HCT116 (cell line): Measurements from ENCODE around the gene NCKAP5. TPM values are rescaled to one million over a fixed set of nuclear protein-coding genes. Genes with fewer than 3 reads are reported as not detected.

Source experiments
- ATAC-seq: fragments of 200-7000 bp; cut with Tn5 transposase; 2 replicates; pipeline ENCODE4 v1.9.1; 2020; ENCODE audit warnings: mild to moderate bottlenecking, moderate library complexity
- BruUV-seq: library from RNA; stranded (reverse); fragments of 400-500 nt; replicated peaks from 2 replicates; lab custom pipeline; 2021; lab: Mats Ljungman, UMichigan
- CTCF ChIA-PET: fragments of 300-600 bp; sonication (Branson Sonifier 250); formaldehyde crosslinking; loops from one replicate; lab custom pipeline; 2021; ENCODE audit warnings: antibody characterized with exemption; lab: Charles Lee
- POLR2A ChIA-PET: fragments of 300-600, 350-600 bp; sonication (Branson Sonifier 250); formaldehyde crosslinking; loops from one replicate; lab custom pipeline; 2021; ENCODE audit warnings: antibody characterized with exemption; lab: Charles Lee
- RAD21 ChIA-PET, 2 experiments: fragments of 300-600 bp; sonication (Branson Sonifier 250); formaldehyde crosslinking; loops; one replicate each; lab custom pipeline; 2023; ENCODE audit warnings: low total read pairs in 2 of 2; ENCODE audit not compliant: uncharacterized antibody in 2 of 2, unreplicated experiment in 2 of 2, low non-redundant PET in 1 of 2; lab: Charles Lee
- DNase-seq: peaks from one replicate; pipeline ENCODE4 v3.0.0-alpha.2; 2010; ENCODE audit warnings: low read depth, low spot score
- H2AFZ ChIP-seq: fragments of 200-600 bp; shearing (Covaris generic), sonication (generic); 2 replicates; pipeline ENCODE4 v1.6.1; 2017; ENCODE audit warnings: low read depth, mixed run types, mixed read lengths, antibody characterized with exemption, low read length; ENCODE audit not compliant: poor library complexity, severe bottlenecking
- H3K27ac ChIP-seq: 2 replicates; pipeline ENCODE4 v1.5.1; 2012; ENCODE audit warnings: low read depth, low read length
- H3K27me3 ChIP-seq: fragments of 200-600 bp; sonication (generic); 2 replicates; pipeline ENCODE4 v1.6.1; 2016; ENCODE audit warnings: mixed run types, low read length, mixed read lengths; ENCODE audit not compliant: insufficient read depth
- H3K36me3 ChIP-seq, 2 experiments: fragments of 200-500 bp in 1 of 2; fragments of 200-600 bp in 1 of 2; sonication (Bioruptor generic) in 1 of 2; sonication (generic) in 1 of 2; 2 replicates each; pipeline versions ENCODE4 v1.5.1 to v1.6.1; 2014 to 2016; ENCODE audit warnings: low read length in 2 of 2, inconsistent platforms in 1 of 2, mixed read lengths in 1 of 2, mixed run types in 1 of 2; ENCODE audit not compliant: insufficient read depth in 2 of 2, control insufficient read depth in 1 of 2
- H3K4me1 ChIP-seq, 2 experiments: fragments of 200-600 bp in 1 of 2; sonication (generic) in 1 of 2; 2 replicates each; pipeline versions ENCODE4 v1.5.1 to v1.6.1; 2012 to 2017; ENCODE audit warnings: low read length in 2 of 2, inconsistent platforms in 1 of 2, mild to moderate bottlenecking in 1 of 2, mixed read lengths in 1 of 2, mixed run types in 1 of 2, moderate library complexity in 1 of 2; ENCODE audit not compliant: insufficient read depth in 2 of 2, control insufficient read depth in 1 of 2
- H3K4me2 ChIP-seq: fragments of 200-600 bp; sonication (generic); 2 replicates; pipeline ENCODE4 v1.6.1; 2017; ENCODE audit warnings: mixed run types, low read length, mixed read lengths
- H3K4me3 ChIP-seq, 2 experiments: fragments of 200-600 bp in 1 of 2; sonication (generic) in 1 of 2; replicated peaks in 1 of 2; 2 replicates each; pipeline ENCODE4 v1.5.1; 2011 to 2016; ENCODE audit warnings: low read length in 2 of 2, control low read depth in 1 of 2, low read depth in 1 of 2, mild to moderate bottlenecking in 1 of 2, mixed read lengths in 1 of 2, mixed run types in 1 of 2
- H3K79me2 ChIP-seq: fragments of 200-600 bp; sonication (generic); 2 replicates; pipeline ENCODE4 v1.6.1; 2017; ENCODE audit warnings: mild to moderate bottlenecking, mixed run types, low read length, moderate library complexity, mixed read lengths; ENCODE audit not compliant: insufficient read depth
- H3K9ac ChIP-seq: fragments of 200-600 bp; sonication (generic); 2 replicates; pipeline ENCODE4 v1.6.1; 2016; ENCODE audit warnings: low read length, mixed read lengths
- H3K9me2 ChIP-seq: fragments of 200-600 bp; sonication (generic), shearing (Covaris generic); 2 replicates; pipeline ENCODE4 v1.6.1; 2017; ENCODE audit warnings: mixed run types, mild to moderate bottlenecking, moderate library complexity; ENCODE audit not compliant: insufficient read depth
- H3K9me3 ChIP-seq, 2 experiments: fragments of 200-500 bp in 1 of 2; fragments of 200-600 bp in 1 of 2; sonication (Bioruptor generic) in 1 of 2; sonication (generic) in 1 of 2; 2 replicates each; pipeline ENCODE4 v1.6.1; 2014 to 2017; ENCODE audit warnings: low read length in 2 of 2, mixed read lengths in 2 of 2, inconsistent platforms in 1 of 2, low read depth in 1 of 2, mild to moderate bottlenecking in 1 of 2, mixed run types in 1 of 2, moderate library complexity in 1 of 2; ENCODE audit not compliant: control insufficient read depth in 1 of 2, insufficient read depth in 1 of 2
- H4K20me1 ChIP-seq: fragments of 200-600 bp; sonication (generic), shearing (Covaris generic); 2 replicates; pipeline ENCODE4 v1.6.1; 2017; ENCODE audit warnings: mixed run types, mild to moderate bottlenecking, moderate library complexity; ENCODE audit not compliant: insufficient read depth
- ATF3 ChIP-seq: IDR thresholded peaks from 2 replicates; pipeline ENCODE4 v1.6.1; 2012
- CBX3 ChIP-seq: IDR thresholded peaks from 2 replicates; pipeline ENCODE4 v1.6.1; 2012; ENCODE audit warnings: low read depth
- ELF1 ChIP-seq: IDR thresholded peaks from 2 replicates; pipeline ENCODE4 v1.6.1; 2012; ENCODE audit warnings: low read depth, borderline replicate concordance
- EZH2 ChIP-seq: fragments of 200-600 bp; sonication (generic); IDR thresholded peaks from 2 replicates; pipeline ENCODE4 v1.6.1; 2017; ENCODE audit warnings: antibody characterized with exemption, mixed run types
- POLR2AphosphoS5 ChIP-seq: IDR thresholded peaks from 2 replicates; pipeline ENCODE4 v1.6.1; 2011; ENCODE audit warnings: mild to moderate bottlenecking, low read depth, low read length, moderate library complexity
- SP1 ChIP-seq: IDR thresholded peaks from 2 replicates; pipeline ENCODE4 v1.6.1; 2012; ENCODE audit warnings: low read depth
- SRF ChIP-seq: IDR thresholded peaks from 2 replicates; pipeline ENCODE4 v1.6.1; 2012; ENCODE audit warnings: low read depth
- TCF7L2 ChIP-seq: IDR thresholded peaks from 2 replicates; pipeline ENCODE4 v1.7.0; 2011; ENCODE audit warnings: borderline replicate concordance, inconsistent platforms; ENCODE audit not compliant: insufficient read depth, insufficient read length; ENCODE audit errors: extremely low read depth
- intact Hi-C: fragments of 100-400 bp; cut with micrococcal nuclease; formaldehyde crosslinking; loops from 2 replicates; pipeline ENCODE4 v1.10.0; 2022
- total RNA-seq: library from RNA; stranded (reverse); gene quantifications from one replicate; pipeline ENCODE4 v1.2.1, GENCODE V29; 2021; ENCODE audit not compliant: unreplicated experiment
- TF ChIP-seq, protein P1 (sequence below): IDR thresholded peaks from 2 replicates; pipeline ENCODE4 v1.6.1; 2012

NCKAP5 gene
- total RNA-seq, 1 experiment from 2014 or later: 0.30 TPM

GRCh38 chr2:132978840-132979239 lies 589.4 kb downstream of the NCKAP5 start:
- BruUV-seq: no TSS peak
- no peaks in the 10 kb centered on the region for H3K9me2 ChIP-seq
- CTCF ChIA-PET: no interaction called here

GRCh38 chr2:132977812-132978529 lies 590.3 kb downstream of the NCKAP5 start:
- Histone ChIP-seq H3K27me3 (no peaks in the 10 kb centered on the region), H3K9me2 (no peaks in the 10 kb centered on the region), H3K4me2 (no peak overlapping the region), H4K20me1 (no peaks in the 10 kb centered on the region), H3K79me2 (no peaks in the 10 kb centered on the region), H3K9me3 (no peaks in the 10 kb centered on the region), H3K4me1 (no peaks in the 10 kb centered on the region), H3K4me3 (no peak overlapping the region), H3K36me3 (no peaks in the 10 kb centered on the region), H3K27ac (no peak overlapping the region), H3K9ac (no peak overlapping the region), H2AFZ (no peak overlapping the region)
- intact Hi-C loops: no loop called here
- CTCF ChIA-PET: no interaction called here
- BruUV-seq: no TSS peak
- RAD21 ChIA-PET: no interaction called here
- ATAC-seq (no peak), DNase-seq (no peak)
- TF ChIP-seq TCF7L2: no peak
- TF ChIP-seq, protein P1, sequence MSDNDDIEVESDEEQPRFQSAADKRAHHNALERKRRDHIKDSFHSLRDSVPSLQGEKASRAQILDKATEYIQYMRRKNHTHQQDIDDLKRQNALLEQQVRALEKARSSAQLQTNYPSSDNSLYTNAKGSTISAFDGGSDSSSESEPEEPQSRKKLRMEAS: no peak
- TF ChIP-seq ELF1: no peak
- TF ChIP-seq SRF: no peak
- no peak for TF ChIP-seq POLR2AphosphoS5
- POLR2A ChIA-PET: no interaction called here

More at GRCh38 chr2:132978840-132979239, 589.4 kb downstream of the NCKAP5 start:
- no peak overlapping the region for H2AFZ ChIP-seq
- DNase-seq (no peak), ATAC-seq (no peak)
- H3K4me3 ChIP-seq: no peak overlapping the region
- no peak overlapping the region for H3K27ac ChIP-seq
- POLR2A ChIA-PET: no interaction called here
- TF ChIP-seq, protein P1: no peak
- TF ChIP-seq CBX3 (no peak), EZH2 (no peak), ATF3 (no peak), SP1 (no peak)
- no peaks in the 10 kb centered on the region for H3K27me3 ChIP-seq
- RAD21 ChIA-PET: no interaction called here
- no peak overlapping the region for H3K4me2 ChIP-seq
- no peaks in the 10 kb centered on the region for H3K36me3 ChIP-seq
- H4K20me1 ChIP-seq: no peaks in the 10 kb centered on the region
- no peak overlapping the region for H3K9ac ChIP-seq
- H3K79me2 ChIP-seq: no peaks in the 10 kb centered on the region
- H3K9me3 ChIP-seq: no peaks in the 10 kb centered on the region
- intact Hi-C loops: no loop called here
- H3K4me1 ChIP-seq: no peaks in the 10 kb centered on the region
